Motor neuron (in vitro differentiated cells): ENCODE results near the gene ZAR1. TPM values are rescaled to one million over a fixed set of nuclear protein-coding genes. Genes with fewer than 3 reads are reported as not detected.
A peak's percentile ranks its signal among the peaks of the same experiment; 100 is the strongest.

Experiments used
- ATAC-seq, 8 experiments: fragments of 200-7000 bp; cut with Tn5 transposase; replicated peaks in 6 of 8; 2 replicates each; pipeline ENCODE4 v1.8.0; 2021; ENCODE audit warnings: mild to moderate bottlenecking in 8 of 8, moderate library complexity in 8 of 8
- H3K27ac ChIP-seq, 2 donors: fragments of 250-450 bp; sonication (Bioruptor Pico); 2 replicates each; pipeline ENCODE4 v1.9.0; 2021; ENCODE audit warnings: antibody characterized with exemption in 2 of 2, mild to moderate bottlenecking in 2 of 2, moderate library complexity in 1 of 2
- H3K4me1 ChIP-seq, 2 donors: fragments of 250-450 bp; sonication (Bioruptor Pico); replicated peaks in 1 of 2; 2 replicates each; pipeline ENCODE4 v1.6.1; 2021; ENCODE audit warnings: antibody characterized with exemption in 2 of 2, mild to moderate bottlenecking in 2 of 2, moderate library complexity in 1 of 2
- H3K4me3 ChIP-seq, 5 donors: fragments of 250-450 bp; sonication (Bioruptor Pico); 2 replicates each; pipeline ENCODE4 v1.9.0; 2021; ENCODE audit warnings: antibody characterized with exemption in 5 of 5, mild to moderate bottlenecking in 5 of 5, moderate library complexity in 4 of 5
- WGBS, 10 experiments: fragments of 450-650 bp; shearing (Covaris generic); methylation state at CpG; one replicate each; pipeline ENCODE4 v1.0.0; 2022; 5-methylcytosine and 5-hydroxymethylcytosine counted together
- in situ Hi-C, 9 experiments: fragments of 400-800 bp; cut with MboI; loops; one replicate each; pipeline ENCODE4 v1.15.0; 2021; ENCODE audit warnings: low sequenced_read_pairs in 9 of 9, low pct_unique_long_range_greater_than_20kb in 2 of 9; ENCODE audit not compliant: unreplicated experiment in 9 of 9
- total RNA-seq, 8 experiments: library from RNA; unstranded; fragments of 300-600 nt; gene quantifications; 2 replicates each; pipeline versions ENCODE4 v1.2.3 to v1.2.4, GENCODE V29; 2022

ZAR1 gene
- total RNA-seq, 8 experiments from 2014 or later, result 0.11 to 2.4 (median 0.41) TPM; not detected in 2

- no peak for ATAC-seq
- H3K27ac ChIP-seq, result no peak overlapping the region
- WGBS, 10 experiments, result 90 to 100% (median 100%) methylated on average over 1 to 2 of the region's 2 CpGs; no CpG with 5 or more reads in 1 of the 10 experiments
- in situ Hi-C loops, result loop anchor here in 2 of 9 experiments (10.0 to 25.0 kb wide), 4 partner anchors 98 to 431 kb away; no protein-coding TSS in a partner anchor
- no peak overlapping the region for H3K4me3 ChIP-seq
- no peaks in the 10 kb centered on the region for H3K4me1 ChIP-seq
Measured at GRCh38 chr4:48542888-48543287, 52.8 kb downstream of the ZAR1 start.

- in situ Hi-C loops, result loop anchor here in 2 of 9 experiments (10.0 to 25.0 kb wide), 4 partner anchors 99 to 431 kb away; no protein-coding TSS in a partner anchor
- H3K4me1 ChIP-seq, result no peaks in the 10 kb centered on the region
- H3K27ac ChIP-seq, result no peak overlapping the region
- WGBS, 10 experiments, result 11 to 80% (median 45%) methylated on average over 1 to 3 of the region's 3 CpGs; no CpG with 5 or more reads in 3 of the 10 experiments
- ATAC-seq, result peak in 2 of 8 experiments; percentile 21 to 28
- no peak overlapping the region for H3K4me3 ChIP-seq
Measured at GRCh38 chr4:48543796-48544195, 53.7 kb downstream of the ZAR1 start.

Other genes starting within 250 kb of the ZAR1 start
- gene TEC, start 220.4 kb upstream of the ZAR1 start, total RNA-seq, result 1 to 10 TPM in 2 of 8 experiments, under 1 TPM in 6; 0.05 to 3.4 (median 0.61) TPM
- gene SLAIN2, start 148.7 kb upstream of the ZAR1 start, total RNA-seq, result 10 to 100 TPM; 22.5 to 80.0 (median 49.4) TPM
- gene SLC10A4, start 6.9 kb upstream of the ZAR1 start, total RNA-seq, result 10 to 100 TPM in 1 of 8 experiments, 1 to 10 TPM in 7; 2.0 to 30.2 (median 2.9) TPM